Measurements from ENCODE around the gene ZNF365. TPM values are rescaled to one million over a fixed set of nuclear protein-coding genes. Genes with fewer than 3 reads are reported as not detected.

ZNF365 gene
- polyA plus RNA-seq, 1 donor from 2014 or later = 1.9 TPM

DNA sequence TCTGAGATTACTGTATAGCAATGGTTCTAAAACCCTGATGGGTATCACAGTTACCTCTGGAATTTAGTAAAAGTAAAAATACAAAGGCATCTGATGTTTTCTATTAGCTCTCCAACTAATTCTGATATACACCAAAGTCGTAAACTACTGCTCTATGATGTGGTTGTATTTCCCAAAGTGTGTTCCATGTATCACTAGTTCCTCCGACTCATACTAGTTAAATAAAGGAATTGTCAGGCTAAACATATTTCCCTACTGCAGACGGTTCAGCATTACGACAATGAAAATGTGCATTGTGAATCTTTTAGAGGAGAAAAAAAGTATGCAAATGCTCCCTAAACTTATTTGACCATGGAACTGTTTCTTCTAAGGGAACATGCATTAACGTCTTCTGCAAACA is 38.9 kb downstream of the ZNF365 start:
- H3K27me3 ChIP-seq (ENCODE audit: insufficient read depth, low read depth, low read length) = no peaks in the 10 kb centered on the region

GRCh38 chr10:62413652-62414051 is 39.5 kb downstream of the ZNF365 start:
- Histone ChIP-seq H3K79me2 (replicated peaks; ENCODE audit: insufficient read depth, low read length) (no peaks in the 10 kb centered on the region), H3K4me2 (ENCODE audit: low read length) (no peak overlapping the region), H3F3A (ENCODE audit: insufficient read depth, low read length, poor library complexity, severe bottlenecking) (no peaks in the 10 kb centered on the region), H3K36me3 (ENCODE audit: insufficient read depth, low read length) (no peaks in the 10 kb centered on the region), H4K20me1 (ENCODE audit: insufficient read depth) (no peaks in the 10 kb centered on the region), H3K9me3 (ENCODE audit: low read length) (no peaks in the 10 kb centered on the region), H3K9me2 (ENCODE audit: insufficient read depth, low read length) (no peaks in the 10 kb centered on the region), H3K27ac (ENCODE audit: low read length) (no peak overlapping the region), H3K27me3 (ENCODE audit: insufficient read depth, low read depth, low read length) (no peaks in the 10 kb centered on the region), H2AFZ (ENCODE audit: low read depth, low read length) (no peak overlapping the region), H3K9ac (ENCODE audit: low read length) (no peak overlapping the region), H3K4me3 (ENCODE audit: low read length) (no peak overlapping the region)
- TF ChIP-seq CTCF (IDR thresholded peaks at IDR 0.05; ENCODE audit: poor library complexity, severe bottlenecking) = no peak

More for the DNA sequence above, 38.9 kb downstream of the ZNF365 start:
- Histone ChIP-seq H3K4me3 (ENCODE audit: low read length) (no peak overlapping the region), H2AFZ (ENCODE audit: low read depth, low read length) (no peak overlapping the region), H3K27ac (ENCODE audit: low read length) (no peak overlapping the region), H4K20me1 (ENCODE audit: insufficient read depth) (no peaks in the 10 kb centered on the region), H3F3A (ENCODE audit: insufficient read depth, low read length, poor library complexity, severe bottlenecking) (no peaks in the 10 kb centered on the region), H3K36me3 (ENCODE audit: insufficient read depth, low read length) (no peaks in the 10 kb centered on the region), H3K9me3 (ENCODE audit: low read length) (no peaks in the 10 kb centered on the region), H3K4me2 (ENCODE audit: low read length) (no peak overlapping the region), H3K9ac (ENCODE audit: low read length) (no peak overlapping the region), H3K9me2 (ENCODE audit: insufficient read depth, low read length) (no peaks in the 10 kb centered on the region), H3K79me2 (replicated peaks; ENCODE audit: insufficient read depth, low read length) (no peaks in the 10 kb centered on the region)
- no peak for TF ChIP-seq EZH2 (IDR thresholded peaks at IDR 0.05; ENCODE audit: borderline replicate concordance, insufficient read depth, low read length, poor library complexity, severe bottlenecking)
- TF ChIP-seq POLR2AphosphoS5 (IDR thresholded peaks at IDR 0.05) = no peak
- no peak for TF ChIP-seq REST (IDR thresholded peaks at IDR 0.05; ENCODE audit: borderline replicate concordance)
- no peak for TF ChIP-seq SMC3 (conservative IDR thresholded peaks at IDR 0.05; ENCODE audit: poor library complexity)
- no peak for TF ChIP-seq MXI1 (conservative IDR thresholded peaks at IDR 0.05; ENCODE audit: poor library complexity, severe bottlenecking)
- TF ChIP-seq TAF1 (IDR thresholded peaks at IDR 0.05; ENCODE audit: low read depth) = no peak
- no peak for TF ChIP-seq RAD21 (conservative IDR thresholded peaks at IDR 0.05)
- no peak for TF ChIP-seq CTCF (IDR thresholded peaks at IDR 0.05; ENCODE audit: poor library complexity, severe bottlenecking)
- no peak for TF ChIP-seq EP300 (conservative IDR thresholded peaks at IDR 0.05; ENCODE audit: poor library complexity, severe bottlenecking)
